GM21447 (cell line): ENCODE data around the gene HBS1L.

Experiments
- ATAC-seq: cut with Tn5 transposase; IDR thresholded peaks from one replicate; pipeline ENCODE4 v1.9.1; 2021; ENCODE audit not compliant: unreplicated experiment

HBS1L gene

DNA sequence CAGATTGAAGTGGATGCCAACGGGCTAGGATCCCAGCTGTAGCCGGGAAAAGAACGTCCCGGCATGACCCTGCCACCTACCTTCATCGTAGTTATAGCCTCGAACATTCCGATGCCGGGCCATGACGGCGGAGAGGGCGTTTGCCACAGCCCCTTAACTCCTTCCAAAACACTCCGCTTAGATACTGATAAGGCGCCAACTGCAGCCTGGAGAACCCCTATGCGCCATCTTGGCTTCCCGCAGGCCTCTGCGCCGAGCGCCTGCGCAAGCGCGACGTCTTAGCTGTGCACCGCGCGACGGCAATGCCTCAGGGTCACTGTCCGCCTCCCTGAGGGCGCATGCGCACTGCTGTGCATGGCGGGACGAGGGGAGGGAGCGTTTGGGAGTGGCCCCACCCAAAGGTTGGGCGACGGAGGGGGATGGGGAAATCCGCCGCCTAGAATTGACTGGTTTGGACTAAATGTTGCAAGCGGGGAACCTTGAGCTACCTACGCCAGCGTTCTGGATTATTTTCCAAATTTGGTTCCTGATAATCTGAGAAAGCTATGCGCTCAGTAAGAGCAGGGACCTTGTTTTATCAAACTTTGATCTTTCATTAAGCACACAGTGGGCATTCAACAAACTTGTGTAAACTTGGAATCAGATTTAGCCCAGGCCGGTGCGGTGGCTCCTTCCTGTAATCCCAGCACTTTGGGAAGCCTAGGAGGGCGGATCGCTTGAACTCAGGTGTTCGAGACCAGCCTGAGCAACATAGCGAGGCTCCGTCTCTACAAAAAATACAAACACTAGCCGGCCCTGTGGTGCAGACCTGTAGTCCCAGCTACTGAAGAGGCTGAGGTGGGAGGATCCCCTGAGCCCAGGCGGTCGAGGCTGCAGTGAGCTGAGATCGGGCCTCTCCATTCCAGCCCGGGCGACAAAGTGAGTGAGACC, at the start of gene HBS1L:
Gene HBS1L (minus strand): TSS at position 254 of the 930 bp plus-strand sequence. CDS start 131 bp downstream, at position 123.
- ATAC-seq: peak; percentile 94

DNA sequence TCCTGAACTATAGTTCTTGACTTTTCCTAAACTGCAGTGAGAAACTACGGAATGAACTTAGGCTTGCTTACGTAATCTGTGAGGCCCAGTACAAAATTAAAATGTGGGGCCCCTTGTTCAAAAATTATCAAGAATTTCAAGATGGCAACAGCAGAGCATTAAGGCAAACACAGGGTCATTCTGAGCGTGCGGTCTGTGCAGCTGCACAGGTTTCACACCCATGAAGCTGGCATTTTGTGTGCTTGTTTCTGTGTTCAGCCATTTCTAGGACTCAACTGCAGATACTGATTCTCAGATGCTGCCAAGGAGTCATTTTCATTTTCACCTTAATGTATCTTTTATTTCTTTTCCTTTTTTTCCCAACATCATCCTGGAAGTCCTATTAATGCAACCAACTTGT, 49.6 kb upstream of the HBS1L start:
- ATAC-seq: no peak

DNA sequence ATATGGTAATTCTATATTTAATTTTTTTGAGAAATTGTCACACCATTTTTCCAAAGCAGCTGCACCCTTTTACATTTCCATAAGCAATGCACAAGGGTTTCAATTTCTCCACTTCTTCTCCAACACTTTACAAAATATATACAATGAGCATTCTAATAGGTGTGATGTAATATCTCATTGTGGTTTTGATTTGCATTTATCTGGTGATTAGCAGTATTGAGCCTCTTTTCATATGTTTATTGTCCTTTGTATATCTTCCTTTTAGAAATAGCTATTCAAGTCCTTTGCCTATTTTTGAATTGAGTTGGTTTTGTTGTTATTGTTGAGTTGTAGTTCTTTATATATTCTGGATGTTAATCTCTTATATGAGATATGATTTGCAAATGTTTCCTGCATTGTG, 47.6 kb upstream of the HBS1L start:
- no peak for ATAC-seq

DNA sequence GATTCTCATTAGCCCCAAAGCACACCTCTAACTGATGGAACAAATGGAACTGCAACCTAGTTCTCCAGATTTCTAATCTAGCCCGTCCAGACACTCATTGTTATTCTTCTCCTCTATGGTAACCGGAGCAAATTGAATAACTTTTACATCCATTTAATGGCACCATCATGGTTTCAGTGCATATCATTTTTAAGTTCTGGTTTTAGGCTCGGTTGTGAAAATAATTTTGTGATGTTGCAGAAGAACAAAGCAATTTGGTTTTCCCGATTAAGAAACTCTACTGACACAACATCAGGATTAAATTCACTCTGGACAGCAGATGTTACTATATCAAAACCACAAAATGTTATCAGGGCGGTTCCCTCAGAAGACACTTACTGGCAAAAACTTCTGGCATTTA, 42.5 kb upstream of the HBS1L start:
- ATAC-seq: no peak

DNA sequence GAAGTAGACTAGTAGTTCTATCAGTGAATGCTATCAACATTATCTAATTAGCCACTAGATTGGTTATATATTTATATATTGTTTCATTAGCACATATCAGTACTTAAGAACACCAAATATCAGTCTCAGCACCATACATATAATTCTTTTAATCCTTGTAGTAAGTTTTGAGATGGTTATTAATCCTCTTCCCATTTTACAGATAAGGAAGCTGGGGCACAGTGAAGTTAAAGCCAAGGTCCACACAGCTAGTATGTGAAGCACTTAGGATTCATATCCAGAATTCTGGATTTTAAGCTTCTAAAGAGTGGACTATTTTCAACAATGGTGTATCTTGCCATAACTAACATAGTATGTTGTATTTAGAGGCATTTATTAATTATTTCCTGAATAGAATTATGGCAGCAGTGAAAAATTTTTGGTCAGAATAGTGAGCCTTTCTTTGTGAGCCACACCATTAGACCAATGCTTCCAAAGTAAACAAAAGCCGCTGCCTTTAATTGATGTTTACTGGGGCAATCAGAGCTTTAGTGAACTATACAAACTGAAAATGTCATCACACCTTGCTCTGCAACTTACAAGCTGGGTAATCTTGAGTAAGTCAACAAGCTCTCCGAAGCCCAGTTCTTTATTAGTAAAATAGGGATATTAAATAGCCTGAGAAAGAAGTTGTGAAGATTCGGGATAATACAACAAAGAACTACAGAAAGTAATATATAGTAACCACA, 41.9 kb upstream of the HBS1L start:
- ATAC-seq: no peak

DNA sequence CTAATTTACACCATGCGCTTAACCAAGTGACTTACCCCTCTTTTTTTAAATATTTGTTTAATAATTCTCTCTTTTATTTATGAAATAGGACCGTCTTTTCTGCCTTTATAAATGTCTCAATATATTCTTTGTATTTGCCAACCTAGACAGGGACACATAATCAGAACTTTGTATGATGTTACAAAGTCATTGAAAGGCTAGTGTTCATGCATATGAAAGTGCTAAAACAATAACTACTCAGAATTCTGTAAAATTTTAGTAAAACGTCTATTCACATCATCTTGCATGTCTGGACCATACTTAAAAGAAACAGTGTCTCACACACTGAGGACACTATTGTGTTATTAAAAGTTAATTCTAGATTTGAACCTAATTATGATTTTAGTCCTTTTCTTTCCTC, 41.1 kb upstream of the HBS1L start:
- no peak for ATAC-seq

DNA sequence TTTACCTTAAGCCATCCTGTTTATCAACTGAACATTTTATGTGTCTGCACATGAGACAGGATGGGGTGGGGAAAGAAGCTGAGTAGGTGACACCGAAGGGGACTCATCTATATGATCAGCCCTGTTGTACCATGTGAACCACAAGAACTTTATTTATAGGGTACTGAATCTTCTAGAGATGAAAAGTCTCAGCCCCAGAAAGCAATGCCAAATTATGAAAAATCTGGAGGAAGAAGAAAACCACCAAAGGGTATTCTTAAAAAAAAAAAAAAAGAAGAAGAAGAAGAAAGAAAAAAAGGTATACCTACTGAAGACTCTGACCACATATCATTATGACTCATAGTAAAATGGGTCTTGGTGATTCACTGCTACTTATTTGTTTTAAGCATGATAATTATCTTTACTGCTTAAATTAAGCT, 39.8 kb upstream of the HBS1L start:
- ATAC-seq: peak; percentile 73

DNA sequence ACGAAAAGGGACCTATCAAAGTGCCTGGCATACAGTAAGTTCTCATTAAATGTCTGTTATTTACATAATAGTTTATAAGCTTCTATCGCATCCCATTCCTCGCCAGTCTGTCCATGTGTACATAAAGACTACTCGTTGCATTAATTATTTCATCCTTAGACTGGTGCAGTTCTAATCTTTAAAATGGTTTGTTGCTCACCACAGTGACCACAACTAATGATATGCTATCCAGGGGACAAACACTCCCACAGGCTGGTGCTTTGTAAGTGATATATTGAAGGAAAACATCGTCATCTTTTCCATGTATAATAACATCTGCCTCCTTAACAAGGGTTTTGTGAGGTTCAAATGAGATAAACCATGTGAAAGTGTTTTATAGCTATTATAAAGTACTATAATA, 39.0 kb upstream of the HBS1L start:
- ATAC-seq: no peak

DNA sequence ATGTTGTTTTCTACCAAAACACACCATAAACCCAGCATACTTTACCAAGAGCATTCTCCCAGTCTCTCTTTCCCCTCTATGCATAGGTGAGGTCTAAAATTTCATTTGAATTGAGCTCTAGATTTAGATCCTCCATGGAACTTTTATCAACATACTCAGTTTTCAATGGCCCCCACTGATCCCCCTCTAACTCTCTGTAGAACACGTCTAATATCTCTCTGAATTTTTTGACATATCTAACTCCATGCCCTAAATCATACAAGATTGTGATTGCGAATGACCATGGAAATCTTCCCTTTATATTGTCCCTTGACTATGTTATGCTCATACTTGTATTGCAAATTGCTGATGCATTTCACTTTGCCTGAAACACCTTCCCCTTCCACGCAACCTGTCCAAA, 38.1 kb upstream of the HBS1L start:
- no peak for ATAC-seq

DNA sequence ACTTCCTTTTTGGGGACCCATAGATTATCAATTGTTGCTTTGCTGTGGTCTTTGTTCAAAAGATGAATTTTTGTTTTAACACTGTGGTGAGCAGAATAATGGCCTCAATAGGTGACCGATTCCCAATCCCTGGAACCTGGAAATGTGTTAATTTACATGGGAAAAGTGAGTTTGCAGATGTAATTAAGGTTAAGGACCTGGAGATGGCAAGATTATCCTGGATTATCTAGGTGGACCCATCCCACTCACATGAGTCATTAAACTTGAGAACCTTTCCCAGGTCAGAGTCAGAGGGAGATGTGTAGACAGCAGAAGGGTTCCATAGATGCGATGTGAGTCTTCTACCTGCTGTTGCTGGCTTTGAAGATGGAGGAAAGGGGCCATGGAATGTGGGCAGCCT, 36.2 kb upstream of the HBS1L start:
- no peak for ATAC-seq

DNA sequence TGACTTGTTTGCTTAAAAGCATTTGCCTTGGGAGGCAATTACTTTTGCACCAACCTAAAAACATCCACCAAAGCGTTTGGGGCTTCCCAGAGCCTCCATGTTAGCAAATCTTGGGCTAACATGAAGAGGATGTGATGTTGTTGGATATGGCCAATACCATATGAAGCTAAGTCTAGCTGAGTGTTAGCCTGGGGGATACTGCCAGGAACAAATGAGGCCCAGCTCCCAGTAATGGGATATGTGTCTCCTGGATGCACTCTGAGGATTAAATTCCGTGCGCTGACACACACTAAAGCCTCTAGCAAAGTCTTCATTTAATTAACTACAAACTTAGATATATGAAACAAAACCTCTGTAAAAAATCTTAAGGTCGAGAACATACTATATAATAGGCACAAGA, 35.3 kb upstream of the HBS1L start:
- no peak for ATAC-seq

DNA sequence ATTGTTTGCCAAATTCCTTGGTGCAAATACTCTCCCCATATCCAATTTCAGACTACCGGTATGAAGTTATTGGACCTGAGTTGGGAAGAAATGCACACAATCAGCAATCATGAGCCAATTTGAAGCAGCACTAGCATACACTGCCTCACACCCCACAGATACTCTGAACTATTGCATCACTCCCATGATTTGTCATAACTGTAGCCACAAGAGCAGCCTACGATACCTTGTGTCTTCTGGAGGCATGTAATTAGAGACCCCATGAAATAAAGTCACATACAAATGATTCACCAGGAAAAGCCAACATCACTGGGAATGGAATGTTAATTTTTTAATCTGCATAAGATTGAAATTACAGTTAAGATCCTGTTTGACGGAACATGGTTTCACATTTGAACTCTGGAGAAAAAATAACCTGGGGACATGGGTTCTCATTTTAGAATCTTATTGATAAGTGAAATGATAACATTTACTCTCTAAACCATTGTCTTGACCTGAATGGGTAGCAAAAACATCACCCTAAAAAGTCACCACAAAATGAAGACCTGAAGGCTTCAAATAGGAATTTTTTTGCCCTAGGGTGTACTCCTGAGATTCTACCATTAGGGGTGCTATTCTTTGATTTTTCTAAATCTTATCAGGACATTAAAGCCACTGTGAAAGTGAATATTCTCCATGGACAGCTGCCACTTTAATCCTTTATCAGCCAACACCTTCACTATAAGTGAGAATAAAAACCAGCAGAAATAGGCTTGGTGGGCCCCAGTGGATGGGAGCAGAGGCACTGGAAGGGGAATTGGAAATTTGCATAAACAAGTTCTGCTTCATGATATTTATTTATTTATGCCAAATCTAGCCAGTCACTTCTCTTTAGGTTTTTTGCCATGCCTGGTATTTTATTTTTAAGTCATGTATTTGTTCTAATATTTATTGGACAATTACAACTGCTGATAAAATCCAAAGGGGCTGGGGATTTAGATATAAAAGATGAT, 34.5 kb upstream of the HBS1L start:
- peak; percentile 76 for ATAC-seq

DNA sequence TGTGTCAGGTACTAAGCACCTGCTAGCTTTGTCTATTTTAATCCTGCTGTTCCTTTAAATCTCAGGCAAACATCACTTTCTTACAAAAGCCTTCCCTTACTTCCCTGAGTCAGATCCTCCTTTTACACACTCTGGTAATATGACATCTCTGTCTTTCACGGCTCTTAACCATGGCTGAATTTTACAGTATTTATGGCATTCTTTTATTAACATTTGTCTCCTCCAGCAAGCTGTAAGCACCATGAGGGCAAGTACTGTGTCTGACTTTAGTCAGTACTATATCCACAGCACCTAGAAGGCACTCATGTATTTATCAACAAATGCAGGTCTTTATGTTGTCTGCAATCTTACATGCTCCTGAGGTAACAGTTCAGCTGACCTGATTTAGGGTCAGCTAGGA, 33.7 kb upstream of the HBS1L start:
- ATAC-seq: no peak

DNA sequence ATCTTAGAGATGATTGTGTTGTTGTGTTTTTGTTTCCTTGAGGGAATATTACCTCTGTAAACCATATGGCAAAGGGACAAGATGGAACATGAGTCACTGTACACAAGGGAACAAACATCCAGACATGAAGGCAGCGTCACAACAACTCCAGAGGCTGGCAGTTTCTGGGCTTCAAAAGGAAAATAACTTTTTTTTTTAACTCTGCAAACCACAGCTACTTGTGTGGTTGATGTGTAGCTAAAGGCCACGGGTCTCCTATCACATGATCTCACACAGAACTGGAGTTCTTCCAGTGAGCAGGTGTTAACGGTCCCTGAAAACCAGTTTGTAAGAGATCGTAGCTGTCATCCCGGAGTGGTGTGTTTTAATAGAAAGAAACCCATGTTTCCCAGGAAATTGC, 33.2 kb upstream of the HBS1L start:
- no peak for ATAC-seq

DNA sequence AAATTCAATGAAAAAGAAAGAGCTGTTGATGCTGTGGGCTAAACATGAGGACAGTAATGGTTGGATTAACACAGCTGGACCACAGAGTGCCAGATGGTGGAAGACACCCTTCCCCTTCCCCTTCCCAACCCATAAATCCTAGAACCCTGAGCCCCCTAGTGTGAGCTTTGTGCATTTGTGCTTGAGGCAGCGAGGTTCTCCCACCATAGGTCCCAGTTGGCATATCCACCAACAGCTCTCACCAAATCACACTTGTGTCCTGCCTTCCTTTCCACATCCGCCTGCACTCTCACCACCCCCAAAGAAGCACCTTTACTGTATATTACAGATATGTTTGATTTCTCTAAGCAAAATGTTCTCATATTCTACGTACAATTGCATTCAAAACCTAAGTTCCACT, 32.8 kb upstream of the HBS1L start:
- ATAC-seq: no peak

DNA sequence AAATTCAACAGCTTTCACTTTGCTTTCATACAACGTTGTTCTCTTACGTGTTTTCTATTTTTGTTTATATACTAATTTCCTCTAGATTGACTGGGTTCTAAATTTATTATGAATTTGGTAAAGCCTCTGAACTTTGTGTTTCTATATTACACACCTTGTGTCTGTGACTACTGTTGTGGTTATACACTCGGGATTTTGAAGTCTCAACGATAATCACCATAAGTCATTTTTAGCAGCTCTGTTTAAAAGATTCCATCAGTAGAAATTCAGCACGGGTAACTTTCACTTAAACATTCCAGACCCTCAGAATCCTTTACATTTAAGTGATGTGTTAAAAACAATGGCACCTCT, 31.8 kb upstream of the HBS1L start:
- ATAC-seq: no peak

DNA sequence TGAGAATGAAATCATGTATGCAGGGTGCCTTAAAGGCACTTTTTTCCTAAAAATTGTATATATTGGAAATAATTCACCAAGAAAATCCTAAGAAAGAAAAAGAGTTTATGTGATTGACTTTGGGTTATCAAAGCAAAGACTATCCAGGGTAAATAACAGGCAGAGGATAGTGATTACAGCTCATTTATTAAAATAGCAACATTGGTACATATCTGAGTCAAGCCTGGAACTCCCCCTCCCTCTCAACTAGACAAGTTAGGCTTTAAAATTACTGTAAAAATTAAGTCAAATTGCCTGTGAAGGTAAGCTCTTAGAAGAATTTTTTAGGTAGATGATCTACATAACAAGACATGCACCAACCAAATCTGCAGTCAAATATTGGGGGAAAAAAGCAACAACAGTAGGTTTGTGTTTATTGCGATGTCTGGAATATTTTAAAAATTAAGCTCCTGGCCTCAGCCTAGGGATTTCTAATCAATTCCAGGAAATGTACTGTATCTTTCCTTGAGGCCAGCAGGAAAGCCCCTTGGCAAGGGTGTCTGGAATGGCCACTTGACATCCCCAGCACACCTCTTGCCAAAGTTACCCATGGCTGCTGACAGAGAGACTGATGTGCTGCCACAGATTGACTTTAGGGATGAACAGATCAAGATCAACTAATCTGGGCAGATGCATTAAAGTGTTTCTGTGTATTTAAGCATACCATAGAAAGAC, 31.2 kb upstream of the HBS1L start:
- no peak for ATAC-seq

DNA sequence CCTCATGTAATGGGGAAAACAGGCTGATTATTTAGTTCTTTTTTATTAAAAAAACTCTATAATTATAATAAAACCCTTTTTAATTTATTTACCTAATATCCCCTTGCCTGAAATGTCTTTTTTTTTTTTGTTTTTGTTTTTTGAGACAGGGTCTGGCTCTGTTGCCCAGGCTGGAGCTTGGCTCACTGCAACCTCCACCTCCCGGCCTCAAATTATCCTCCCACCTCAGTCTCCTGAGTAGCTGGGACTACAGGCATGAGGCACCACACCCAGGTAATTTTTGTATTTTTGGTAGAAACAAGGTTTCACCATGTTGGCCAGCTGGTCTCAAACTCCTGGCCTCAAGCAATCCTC, 30.3 kb upstream of the HBS1L start:
- no peak for ATAC-seq

DNA sequence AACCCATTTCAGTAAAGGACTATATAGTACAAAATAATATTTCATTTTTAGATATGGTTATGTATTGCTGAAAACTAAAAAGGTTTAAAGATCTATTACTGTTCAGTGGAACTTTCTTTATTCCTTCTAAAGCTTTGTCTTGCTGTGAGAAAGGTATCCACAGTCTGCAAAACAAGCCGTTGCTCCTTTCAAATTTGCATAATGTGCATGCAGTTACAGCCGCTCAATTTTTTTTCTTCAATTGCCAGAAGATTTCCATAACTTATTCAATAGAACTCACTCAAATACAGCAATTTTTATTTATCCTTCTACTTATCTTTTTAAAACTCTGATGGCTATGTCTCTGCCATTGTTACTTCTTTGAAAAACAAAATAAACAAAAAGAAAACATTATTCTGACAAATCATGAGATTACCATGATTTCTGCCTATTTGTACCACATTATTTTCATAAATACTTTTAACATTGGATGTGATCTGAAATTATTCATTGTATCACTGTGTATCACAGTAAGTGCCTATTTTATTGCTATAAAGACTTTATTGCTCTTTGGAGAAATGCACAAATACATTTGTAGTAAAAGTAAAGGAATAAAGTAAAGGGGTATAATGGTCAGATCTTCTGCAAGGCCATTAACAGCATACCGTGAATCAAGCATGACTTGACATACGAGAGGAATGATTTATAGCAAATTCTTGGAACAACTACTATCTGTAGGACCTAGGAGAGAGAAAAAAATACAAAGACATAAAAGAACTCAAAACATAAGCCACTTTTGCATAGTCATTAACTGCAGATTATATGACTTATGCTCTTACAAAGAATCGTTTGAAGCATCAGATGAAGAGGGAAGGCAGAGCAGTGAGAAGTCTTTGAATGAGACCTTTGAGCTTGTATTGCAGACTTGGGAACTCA, 29.6 kb upstream of the HBS1L start:
- ATAC-seq: no peak

DNA sequence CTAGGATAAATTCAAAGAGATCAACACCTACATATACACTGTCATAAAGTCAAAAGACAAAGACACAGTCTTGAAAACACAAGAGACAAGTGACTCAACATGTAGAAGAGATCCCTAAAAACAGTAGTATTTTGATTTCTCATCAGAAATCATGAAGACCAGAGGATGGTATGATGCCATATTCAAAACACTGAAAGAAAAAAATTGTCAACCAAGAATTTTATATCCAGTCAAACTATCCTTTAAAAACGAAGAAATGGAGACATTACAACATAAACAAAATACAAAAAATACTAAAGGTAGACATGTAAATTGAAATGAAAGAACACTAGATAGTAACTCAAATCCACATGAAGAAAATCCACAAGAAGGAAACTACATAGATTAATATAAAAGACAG, 27.3 kb upstream of the HBS1L start:
- ATAC-seq: no peak
